ENCODE data around the gene FBXW7.

DNA sequence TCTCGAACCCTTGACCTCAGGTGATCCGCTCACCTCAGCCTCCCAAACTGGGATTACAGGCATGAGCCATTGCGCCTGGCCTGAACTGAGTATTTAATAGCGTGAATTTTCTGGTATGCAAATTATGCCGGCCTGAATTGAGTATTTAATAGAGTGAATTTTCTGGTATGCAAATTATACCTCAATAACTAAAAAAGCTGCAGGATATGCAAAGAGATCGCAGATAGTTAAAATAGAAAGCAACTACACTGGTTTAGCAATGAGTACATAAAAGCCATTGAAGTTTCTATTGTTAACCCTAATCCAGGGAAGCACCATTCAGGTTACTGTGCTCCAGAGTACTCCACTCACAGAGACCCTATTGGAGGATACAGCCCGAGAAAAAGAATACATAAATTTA, 22.8 kb downstream of the FBXW7 start:
- TF ChIP-seq, protein P1, sequence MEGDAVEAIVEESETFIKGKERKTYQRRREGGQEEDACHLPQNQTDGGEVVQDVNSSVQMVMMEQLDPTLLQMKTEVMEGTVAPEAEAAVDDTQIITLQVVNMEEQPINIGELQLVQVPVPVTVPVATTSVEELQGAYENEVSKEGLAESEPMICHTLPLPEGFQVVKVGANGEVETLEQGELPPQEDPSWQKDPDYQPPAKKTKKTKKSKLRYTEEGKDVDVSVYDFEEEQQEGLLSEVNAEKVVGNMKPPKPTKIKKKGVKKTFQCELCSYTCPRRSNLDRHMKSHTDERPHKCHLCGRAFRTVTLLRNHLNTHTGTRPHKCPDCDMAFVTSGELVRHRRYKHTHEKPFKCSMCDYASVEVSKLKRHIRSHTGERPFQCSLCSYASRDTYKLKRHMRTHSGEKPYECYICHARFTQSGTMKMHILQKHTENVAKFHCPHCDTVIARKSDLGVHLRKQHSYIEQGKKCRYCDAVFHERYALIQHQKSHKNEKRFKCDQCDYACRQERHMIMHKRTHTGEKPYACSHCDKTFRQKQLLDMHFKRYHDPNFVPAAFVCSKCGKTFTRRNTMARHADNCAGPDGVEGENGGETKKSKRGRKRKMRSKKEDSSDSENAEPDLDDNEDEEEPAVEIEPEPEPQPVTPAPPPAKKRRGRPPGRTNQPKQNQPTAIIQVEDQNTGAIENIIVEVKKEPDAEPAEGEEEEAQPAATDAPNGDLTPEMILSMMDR (IDR thresholded peaks at IDR 0.05; ENCODE audit: poor library complexity, severe bottlenecking) = no peak
- TF ChIP-seq MXI1 (conservative IDR thresholded peaks at IDR 0.05; ENCODE audit: poor library complexity, severe bottlenecking) = no peak

Measured in neural cell (in vitro differentiated cells).